GM03348 (cell line): ENCODE results near the gene LENG1.
A peak's percentile ranks its signal among the peaks of the same experiment; 100 is the strongest.

Experiments used
- DNase-seq: peaks from one replicate; pipeline ENCODE4 v3.0.0; 2012; ENCODE audit warnings: low spot score

LENG1 gene

DNA sequence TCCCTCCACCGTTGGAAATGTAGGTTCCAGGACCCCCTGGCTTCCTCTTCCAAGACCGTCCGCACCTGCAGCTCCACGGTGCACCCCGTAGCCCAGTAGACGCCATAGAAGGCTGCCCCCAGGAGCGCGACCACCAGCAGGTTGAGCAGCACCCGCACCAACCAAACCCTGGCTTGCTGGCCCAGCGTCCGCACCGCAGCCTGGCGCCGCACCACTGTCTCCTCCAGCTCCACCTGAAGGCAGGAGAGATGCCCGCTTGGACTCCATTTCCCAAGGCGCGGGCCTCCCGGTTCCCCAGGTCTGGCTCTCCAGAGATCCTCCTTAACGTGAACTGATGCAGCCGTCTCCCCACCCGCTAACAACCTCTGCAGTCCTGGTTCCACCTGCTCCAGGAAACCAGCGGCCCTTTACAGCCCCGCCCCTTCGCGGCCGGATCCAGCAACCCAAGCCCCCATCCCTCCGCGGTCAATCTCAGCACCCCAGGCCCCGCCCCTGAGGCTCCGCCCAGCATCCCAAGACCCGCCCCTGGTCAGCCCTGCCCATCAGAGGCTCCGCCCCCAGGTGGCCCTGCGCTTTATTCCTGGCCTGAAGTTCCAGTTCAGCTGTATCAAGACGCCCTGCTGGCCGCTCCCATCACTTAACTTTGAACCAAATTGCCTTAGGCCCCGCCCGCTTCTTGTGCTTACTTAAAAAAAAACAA is 5.0 kb upstream of the LENG1 start:
- peak; percentile 63 for DNase-seq

DNA sequence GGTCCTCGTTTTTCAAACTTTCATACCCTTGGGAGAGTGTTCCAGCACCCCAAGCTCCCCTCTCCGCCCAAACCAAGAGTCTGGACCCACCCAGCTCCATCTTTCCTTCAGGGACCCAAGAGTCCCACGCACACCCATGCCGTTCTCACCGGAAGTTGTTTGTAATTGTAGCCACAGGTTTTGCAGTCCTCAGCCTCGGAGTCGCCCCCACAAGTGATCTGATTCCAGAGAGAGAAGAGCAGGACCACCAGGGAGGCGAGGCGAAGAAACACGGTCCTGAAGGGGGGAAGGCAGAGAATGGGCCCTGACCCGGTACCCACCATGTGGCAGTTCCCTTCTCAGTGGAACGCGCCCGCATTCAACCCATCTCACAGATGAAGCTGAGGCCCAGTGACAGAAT is 3.4 kb upstream of the LENG1 start:
- DNase-seq: no peak

DNA sequence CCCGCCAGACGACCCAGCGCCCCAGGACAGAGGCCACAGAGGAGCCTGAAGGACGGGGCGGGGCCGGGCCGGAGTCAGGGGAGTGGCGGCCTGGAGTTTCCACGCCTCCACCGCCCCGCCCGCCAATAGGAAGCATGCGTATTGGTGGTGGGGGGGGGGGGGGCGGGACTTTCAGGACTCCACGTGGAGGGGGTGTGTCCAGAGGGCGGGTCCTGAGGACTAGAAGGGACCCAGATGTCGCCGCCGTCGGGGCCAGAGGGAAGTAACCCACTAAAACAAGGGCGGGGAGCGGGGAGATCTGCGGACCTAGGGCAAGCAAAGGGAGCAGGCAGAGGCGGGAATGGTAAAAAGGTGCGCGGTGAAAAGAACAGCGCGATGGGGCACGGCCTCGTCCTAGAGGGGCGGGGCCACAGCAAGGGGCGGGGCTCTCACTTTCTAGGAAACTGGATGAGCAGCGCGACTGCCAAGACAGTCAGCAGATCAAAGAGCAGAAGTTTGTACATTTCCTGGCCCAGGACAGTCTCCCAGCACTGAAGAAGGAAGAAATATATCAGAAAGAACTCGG is 2.8 kb upstream of the LENG1 start:
- DNase-seq: peak; percentile 91

DNA sequence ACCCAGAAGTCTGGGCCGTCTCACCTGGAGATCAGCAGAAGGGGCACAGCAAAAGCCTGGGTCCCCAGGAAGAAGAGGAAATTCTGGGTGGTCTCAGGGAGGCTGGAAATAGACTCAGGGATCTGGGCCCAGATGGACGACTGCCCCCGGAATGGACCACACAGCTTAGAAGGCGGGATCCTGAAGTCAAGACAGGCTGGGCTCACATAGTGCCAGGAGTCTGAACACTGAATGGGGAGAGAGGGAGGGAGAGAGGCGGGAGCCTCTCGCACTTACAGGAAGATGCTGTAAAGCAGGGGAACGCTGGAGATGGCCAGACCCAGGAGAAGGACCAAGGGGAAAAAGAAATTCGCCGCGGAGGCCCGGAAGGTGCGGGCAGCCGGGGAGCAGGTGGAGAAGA is 1.3 kb upstream of the LENG1 start:
- no peak for DNase-seq

DNA sequence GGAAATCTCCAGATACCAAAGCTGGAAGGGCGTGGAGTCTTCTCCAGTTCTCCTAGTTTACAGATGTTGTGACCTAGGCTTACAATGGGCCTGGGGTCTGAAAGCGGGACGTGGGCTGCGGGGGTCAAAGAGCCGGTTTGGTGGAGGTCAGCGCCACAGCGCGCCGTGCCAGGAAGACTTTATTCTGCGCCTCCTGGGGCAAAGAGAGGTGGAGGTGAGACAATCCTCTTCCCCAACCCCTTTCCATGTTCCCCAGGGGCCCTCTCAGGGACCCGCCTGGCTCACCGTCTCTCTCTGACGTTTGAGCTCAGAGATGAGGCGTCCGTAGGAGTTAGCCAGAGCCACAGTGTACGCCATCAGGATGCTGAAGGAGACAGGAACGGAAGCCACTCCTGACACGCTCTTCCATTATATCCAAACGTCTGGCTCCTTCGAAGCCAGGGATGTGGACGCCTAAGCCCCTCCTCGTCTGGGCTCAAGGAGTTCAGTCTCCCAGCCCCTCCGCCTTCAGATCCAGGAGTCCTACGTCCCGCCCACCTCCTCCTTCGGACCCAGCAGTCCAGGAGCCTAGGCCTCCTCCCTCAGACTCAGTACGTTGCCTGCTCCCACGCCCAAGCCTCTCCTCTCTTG is 776 bp upstream of the LENG1 start:
- DNase-seq: peak; percentile 11

DNA sequence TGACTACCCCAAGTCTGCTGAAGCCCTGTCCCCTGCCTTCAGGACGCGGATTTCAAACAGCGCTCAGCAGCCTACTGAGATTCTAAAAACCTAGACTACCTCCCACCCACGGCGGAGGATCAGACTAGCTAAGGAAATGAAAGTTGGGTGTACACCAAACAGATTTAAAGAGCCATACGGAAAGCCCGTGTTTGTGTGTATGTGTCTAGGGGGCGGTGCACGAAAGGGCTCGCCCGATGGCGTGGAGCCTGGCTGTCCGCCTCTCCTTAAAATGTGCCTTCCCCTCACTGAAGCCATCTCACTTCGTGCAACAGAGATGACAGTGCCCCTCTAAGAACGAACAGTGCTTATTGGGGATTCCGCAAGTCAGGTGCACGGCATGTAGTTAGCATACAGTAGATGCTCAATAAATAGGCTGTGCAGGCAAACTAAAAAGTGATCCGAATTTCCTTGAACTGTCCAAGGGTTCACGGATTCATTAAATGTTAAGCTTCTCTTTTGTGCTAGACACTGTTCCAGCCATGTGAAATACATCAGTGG is 639 bp downstream of the LENG1 start:
- peak; percentile 47 for DNase-seq

DNA sequence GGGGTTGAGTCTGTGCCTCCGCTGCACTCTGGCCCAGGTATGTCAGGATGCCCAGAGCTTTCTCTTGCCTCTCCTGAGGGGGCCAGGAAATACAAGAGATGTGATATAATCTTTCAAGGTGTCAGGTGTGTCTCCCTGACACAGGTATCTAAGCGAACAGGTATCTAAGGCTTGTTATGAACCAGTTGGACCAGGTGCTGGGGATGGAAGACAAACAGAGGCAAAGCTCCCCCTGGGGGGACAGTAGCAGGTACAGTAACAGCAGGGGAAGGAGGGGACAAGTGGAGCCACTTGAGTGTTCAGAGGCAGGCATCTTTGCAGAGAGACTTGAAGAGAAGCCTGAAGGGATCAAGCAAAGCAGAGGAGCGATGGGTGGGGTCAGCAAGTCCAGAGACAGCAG is 2.6 kb downstream of the LENG1 start:
- DNase-seq: no peak

DNA sequence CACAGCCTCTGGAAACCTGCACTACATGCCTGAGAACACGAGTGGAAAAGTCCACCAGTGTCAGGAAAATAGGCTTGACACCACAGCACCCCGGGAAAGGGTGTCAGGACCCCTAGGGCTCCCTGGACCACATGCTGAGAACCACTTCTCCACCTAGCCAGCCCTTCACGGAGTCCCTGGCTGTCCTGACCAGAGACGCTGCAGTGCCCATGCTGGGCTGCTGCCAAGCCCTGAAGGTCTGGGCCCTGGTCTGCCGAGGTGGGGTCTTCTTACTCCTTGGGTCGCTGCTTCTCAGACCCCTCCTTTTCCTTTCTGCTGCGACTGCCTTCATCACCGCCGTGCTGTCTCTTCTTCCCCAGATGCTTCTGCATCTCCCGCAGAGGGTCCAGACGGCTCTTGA is 3.0 kb downstream of the LENG1 start:
- no peak for DNase-seq

DNA sequence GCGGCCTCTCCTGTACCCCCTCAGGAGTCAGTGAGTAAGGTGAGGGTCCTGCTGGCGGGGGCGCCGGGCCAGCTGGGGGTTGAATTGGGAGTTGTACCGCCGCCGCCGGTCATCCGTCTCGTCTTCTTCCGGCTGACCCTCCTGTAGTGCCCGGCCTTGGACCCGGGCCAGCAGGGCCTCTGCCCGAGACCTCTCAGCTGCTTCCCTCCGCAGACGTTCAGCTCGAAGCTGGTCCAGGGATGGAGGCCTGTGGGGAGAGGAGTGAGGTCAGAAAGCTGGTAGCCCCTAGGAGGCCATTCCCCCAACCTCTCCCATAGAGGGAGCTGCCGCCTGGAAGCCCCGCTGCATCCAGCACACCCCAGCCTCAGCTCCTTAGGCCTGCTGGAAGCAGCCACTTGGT is 3.8 kb downstream of the LENG1 start:
- DNase-seq: no peak

DNA sequence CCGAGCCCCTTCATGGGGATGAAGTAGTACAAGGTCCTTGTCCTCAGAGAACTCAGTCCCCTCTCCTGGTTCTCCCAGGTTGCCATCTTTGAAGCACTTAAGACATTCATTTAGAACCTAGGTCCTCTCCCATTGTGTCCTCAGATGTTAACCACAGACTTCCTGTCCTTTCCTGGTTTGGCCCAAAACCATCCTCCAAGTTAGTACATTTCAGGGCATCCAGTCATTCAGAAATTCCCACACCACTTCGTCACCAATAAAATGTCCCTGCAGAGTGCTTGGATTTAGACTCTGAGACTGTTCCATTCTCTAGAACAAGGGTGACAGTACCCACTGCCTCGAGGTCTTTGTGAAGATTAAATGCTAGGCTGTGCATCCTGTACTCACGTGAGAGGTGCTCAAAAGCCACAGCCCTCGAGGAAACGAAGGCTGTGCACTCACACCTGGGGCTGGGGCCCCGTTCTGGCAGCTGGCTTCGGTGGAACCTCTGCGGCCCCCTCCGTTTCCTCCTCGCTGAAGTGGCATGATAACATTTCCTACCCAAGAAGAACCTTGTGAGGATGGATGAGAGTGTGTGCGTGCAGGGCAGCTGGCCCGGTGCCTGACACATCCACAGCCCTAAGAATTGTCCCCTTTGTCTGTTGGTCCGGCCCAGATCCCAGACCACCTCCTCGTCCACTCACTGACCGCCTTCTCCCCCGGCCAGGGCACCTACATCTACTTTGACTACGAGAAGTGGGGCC is 4.7 kb downstream of the LENG1 start:
- peak; percentile 27 for DNase-seq

DNA sequence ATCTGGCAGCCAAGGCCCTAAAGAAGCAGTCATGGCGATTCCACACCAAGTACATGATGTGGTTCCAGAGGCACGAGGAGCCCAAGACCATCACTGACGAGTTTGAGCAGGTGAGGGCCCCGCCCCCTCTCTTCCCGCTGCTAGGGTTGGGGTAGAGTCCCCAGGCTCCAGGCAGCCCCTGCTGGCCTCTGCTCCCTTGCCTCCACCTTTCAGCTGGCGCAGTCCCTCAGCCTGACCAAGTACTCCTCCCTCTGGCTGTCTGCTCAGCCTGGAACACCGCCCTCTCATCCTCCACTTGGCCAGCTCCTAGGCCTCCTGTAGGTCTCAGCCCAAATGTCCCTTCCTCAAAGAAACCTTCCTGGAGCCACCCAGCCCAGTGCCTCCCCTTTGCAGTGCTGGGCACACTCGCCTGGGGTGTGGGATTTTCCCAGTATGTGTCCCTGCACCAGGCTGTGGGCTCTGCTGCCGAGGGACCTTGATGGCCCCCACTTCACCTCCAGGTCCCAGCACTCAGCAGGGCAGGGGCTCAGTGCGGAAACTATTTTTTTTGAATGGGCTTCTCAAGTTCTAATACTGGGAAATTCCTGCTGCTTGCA is 5.7 kb downstream of the LENG1 start:
- no peak for DNase-seq

DNA sequence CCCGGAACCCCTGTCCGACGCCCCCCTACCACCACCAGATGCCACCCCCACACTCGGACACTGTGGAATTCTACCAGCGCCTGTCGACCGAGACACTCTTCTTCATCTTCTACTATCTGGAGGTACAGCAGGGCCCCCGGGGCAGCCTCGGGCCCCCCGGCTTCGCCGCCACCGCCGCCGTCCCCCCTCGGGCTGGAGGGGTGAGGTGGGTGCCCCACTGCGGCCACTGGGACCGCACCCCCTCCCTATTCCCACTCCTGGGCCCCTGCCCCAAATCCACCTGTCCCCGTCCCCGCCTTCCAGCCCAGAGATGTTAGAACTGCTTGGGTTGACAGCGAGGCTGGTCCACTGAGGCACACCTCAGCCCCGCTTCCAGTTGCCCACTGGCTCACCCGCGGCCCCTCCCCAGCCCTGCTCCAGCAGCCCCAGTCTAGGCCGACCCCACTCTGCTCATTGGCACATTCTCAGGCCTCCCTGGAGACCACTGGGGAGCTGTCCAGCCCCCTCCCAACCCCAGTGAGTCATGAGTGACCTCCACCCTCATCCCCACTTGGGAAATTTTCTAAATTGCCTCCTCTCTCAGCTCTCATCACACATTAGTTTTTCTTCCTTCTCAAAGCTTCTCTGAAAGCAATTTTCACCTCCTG is 6.5 kb downstream of the LENG1 start:
- no peak for DNase-seq

DNA sequence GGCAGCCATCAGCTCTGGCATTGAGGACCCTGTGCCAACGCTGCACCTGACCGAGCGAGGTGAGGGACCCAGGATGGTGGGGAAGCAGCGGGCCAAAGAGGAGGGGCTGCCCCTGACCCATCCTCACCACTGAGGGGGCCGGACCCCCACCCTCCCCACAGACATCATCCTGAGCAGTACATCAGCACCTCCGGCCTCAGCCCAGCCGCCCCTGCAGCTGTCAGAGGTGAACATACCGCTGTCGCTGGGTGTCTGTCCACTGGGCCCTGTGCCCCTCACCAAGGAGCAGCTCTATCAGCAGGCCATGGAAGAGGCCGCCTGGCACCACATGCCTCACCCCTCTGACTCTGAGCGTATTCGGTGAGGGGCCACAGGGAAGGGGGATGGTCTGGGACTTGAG is 7.3 kb downstream of the LENG1 start:
- DNase-seq: no peak

DNA sequence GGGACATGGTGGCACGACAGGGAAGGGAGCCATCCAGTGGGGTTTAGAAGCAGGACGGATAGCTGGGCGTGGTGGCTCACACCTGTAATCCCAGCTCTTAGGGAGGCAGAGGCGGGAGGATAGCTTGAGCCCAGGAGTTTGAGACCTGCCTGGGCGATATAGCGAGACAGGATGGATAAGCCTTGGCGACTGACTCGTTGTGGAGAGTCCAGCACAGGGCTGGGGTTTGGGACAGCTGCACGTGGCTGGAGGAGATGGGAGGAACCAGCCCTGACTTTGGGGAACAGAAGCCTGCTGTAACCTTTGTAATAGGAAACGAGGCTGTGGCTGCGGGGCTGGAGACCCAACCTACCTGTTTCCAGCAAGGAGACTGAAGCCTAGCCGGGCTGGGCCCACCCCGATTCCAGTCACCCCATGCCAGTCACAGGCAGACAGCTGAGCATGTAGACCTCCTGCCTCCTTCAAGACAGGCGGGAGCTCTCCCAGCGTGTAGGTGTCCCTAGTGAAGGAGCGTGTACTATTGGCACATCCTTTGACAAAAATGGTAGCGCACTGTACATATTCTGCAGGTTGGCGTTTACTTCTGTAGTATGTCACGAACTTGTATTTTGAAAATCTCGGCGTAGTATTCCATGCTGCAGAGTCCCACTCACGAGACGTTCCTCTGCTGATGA is 8.0 kb downstream of the LENG1 start:
- DNase-seq: no peak

DNA sequence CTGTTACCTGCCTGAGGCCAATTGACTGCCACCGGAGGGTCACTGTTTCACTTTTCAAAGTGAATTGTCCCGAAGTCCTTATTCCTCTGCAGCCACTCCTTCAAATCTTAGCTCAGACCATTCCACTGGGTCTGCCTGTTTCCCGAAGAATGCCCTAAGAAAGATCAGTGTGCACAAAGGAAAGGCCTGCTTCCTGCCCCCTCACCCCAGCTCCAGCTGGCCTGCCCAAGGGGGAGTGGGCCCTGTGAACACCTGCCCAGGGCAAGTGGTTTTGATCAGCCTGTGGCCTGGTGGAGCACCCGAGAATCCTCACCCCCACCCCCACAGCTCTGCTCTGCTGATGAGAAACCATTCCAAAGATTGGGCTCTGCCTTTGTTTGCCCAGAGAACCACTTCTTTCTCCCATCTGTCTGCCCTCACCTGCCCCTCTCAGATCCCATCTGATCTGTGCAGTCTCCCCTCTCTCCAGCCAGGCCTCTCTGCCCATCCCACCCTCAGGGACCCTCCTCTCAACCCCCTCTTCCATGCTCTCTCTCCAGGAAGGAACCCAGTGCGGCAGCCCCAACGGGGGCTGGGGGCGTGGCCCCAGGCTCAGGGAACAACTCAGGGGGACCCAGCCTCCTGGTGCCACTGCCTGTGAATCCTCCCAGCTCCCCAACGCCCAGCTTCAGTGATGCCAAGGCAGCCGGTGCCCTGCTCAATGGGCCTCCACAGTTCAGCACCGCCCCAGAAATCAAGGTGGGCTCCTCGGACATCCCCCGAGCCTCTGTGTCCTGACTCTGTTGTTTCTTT is 10.3 kb downstream of the LENG1 start:
- DNase-seq: no peak

DNA sequence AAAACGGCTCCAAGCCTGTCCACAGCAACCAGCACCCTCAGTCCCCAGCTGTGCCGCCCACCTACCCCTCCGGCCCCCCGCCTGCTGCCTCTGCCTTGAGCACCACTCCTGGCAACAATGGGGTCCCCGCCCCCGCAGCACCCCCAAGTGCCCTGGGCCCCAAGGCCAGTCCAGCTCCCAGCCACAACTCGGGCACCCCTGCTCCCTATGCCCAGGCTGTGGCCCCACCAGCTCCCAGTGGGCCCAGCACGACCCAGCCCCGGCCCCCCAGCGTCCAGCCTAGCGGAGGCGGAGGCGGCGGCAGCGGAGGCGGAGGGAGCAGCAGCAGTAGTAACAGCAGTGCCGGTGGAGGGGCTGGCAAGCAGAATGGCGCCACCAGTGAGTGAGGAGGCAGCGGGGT is 11.4 kb downstream of the LENG1 start:
- no peak for DNase-seq

DNA sequence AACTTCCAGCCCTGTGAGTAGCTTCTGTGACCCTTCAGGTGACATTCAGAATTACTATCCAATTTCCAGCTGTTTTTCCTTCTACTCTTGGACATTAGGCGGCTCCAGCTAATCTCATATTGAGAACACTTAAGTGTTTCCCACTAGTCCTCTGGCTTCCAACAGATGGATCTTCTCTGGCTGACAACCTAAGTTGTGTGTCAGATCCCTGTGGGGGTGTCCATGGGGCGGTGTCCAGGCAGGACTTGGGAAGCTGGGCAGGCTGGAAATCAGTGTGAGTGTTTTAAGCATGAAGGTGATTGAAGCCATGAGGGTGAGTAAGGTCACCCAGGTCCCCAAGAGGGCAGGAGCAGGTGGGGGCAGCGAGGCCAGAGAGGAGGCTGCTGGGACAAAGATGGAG is 11.8 kb downstream of the LENG1 start:
- DNase-seq: no peak

DNA sequence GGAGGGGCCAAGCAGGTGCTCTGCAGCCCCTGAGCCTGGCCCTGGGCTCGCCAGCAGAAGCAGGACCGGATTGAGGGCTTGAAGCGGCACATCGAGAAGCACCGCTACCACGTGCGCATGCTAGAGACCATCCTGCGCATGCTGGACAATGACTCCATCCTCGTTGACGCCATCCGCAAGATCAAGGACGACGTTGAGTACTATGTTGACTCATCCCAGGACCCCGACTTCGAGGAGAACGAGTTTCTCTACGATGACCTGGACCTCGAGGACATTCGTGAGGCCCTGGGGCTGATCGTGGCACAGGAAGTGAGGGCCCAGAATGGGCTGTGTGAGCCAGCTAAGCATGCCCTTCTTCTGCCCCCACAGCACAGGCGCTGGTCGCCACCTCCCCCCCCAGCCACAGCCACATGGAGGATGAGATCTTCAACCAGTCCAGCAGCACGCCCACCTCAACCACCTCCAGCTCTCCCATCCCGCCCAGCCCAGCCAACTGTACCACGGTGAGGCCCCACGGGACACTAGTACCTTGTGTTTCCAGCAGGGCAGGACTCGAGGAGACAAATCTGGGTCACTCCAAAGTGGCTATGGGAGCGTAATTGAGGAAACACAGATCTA is 13.9 kb downstream of the LENG1 start:
- no peak for DNase-seq

DNA sequence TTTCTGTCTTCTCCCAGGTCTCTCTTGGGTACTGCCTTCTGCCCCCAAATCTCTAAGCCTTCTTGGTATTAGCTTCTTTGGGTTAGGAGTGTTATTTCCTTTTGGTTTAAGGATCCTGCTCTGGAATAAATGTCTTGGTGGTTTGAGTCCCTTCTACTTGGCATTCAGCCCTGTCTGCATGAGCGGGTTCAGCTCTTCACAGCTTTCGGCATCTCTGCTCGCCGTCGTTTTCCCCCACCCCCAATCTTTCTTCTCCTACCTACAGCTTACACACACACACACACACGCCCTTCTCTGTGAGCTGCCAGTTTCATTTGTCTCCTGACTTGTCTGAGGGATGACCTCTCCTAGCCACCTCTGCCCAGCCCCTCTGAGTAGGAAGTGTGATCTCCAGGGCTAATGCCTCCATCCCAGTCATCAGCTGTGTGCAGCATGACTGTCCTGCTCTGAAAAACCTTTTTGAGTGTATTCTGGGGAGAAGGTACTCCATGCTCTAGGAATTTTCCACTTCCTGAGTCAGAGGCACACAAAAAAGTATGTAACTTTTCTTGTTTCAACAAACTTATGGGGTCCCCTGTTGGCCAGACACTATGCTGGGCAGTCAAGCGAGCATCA is 17.2 kb downstream of the LENG1 start:
- DNase-seq: no peak

DNA sequence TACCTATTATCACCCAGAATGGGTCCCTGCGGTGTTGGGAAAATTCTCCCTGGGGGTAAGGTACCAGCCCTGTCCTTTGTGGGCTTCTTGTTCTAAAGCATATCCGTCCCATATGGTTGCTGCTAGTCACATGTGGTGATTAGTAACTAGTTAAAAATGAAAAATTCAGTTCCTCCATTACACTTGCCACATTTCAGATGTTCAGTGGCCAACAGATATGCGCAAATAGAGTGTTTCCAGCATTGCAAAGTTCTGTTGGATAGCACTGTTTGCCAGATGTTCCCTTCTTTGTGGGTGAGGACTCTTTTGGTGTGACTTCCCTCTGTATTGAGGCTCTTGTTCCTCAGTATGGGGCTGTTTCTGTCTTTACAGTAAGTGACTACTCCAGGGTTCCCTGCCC is 18.2 kb downstream of the LENG1 start:
- peak; percentile 50 for DNase-seq
